Stimulated activated CD8-positive, alpha-beta memory T cell treated with anti-CD3 and anti-CD28 coated beads, Interleukin-15, amount 100 ng/mL, for 24 hours (primary cell): ENCODE results near the gene HRC.
"Not testable (repeated sequence)": the region's sequence is repeated elsewhere in the genome, so short reads cannot be mapped to it uniquely, and the experiment has no call there.

ENCODE experiments used
- DNase-seq: peaks from one replicate; pipeline ENCODE4 v3.0.0-alpha.2; 2020; ENCODE audit warnings: low read depth

The HRC gene

DNA sequence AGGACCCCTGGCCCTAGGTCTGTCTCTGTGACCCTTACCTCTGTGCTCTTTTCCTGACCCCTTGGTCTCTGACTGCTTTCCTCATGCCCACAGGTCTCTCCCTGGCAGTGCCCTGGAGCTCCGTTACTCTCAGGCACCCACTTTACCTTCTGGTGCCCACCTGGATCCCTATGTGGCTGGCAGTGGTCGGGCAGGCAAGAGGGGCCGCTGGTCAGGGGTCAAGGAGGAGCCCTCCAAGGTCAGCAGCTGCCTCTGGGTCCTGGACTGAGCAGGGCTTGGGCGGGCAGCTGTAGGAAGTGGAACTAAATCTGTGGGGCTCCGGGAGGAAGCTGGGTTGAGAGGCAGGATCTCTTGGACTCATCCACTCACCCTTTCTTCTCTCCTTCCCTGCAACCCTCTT, 19.5 kb downstream of the HRC start:
- no peak for DNase-seq

DNA sequence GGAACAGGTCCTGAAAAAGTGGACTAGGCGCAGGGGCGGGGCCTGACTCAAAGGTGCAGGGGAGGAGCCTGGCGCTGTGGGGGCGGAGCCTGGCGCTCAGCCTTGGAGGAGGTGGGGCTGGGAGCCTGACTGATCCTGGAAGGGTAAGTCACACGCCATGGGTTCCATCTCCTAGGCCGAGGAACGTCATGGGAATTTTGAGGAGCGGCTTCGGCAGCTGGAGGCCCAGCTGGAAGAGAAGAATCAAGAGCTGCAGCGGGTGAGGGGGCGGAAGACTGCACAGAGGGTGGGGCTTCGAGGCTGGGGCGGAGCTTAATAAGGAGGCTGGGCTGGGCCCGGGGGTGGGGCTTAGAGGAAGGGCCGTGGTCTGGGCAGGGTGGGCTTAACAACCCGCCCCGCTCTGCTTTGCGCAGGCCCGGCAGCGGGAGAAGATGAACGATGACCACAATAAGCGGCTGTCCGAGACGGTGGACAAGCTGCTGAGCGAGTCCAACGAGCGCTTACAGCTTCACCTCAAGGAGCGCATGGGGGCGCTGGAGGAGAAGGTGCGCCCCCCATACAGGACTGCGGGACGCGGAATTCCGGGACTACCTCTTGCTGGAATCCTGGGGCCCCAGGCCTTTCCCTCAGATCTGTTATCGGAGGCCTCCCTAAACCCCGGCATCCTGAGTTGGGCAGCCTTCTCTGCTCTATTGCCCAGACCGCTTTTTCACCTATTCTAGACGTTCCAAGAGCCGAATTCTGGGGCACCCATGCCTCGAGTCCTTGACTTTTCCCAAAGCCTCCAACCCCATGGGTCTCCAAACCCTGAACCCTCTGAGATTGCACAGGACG, 21.4 kb downstream of the HRC start:
- no peak for DNase-seq

DNA sequence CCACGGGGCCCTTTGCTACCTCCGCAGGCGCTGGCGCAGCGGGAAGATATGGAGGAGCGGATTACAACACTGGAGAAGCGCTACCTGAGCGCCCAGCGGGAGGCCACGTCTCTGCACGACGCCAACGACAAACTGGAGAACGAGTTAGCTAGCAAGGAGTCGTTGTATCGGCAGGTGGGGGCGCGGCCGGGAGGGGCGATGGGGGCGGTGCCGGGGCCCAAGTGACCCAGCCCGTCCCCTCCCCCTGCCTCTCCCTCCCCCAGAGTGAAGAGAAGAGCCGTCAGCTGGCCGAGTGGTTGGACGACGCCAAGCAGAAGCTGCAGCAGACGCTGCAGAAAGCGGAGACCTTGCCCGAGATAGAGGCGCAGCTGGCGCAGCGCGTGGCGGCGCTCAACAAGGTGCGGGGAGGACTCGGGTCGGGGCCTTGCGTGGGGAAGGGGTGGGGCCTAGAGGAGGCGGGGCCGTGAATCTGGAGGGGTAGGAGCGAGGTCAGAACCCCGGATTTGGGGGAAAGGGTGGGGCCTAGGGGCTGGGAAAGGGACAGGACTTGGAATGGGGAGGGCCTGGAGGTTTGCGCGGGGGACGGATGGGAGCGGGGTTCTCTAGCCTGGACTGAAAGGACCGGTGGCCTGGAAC, 22.1 kb downstream of the HRC start:
- DNase-seq = no peak

DNA sequence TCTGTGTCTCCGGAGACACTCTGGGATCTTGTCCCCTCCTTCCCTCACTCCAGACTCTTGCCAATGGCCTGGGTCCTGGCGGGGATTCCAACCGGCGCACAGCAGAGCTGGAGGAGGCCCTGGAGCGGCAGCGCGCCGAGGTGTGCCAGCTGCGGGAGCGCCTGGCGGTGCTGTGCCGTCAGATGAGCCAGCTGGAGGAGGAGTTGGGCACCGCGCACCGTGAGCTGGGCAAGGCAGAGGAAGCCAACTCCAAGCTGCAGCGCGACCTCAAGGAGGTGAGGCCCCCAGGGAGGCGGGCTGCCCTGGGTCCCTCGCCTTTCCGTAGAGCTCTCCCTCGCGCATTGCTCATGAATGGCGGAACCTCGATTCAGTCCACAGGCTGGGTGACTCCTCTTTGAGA, 24.9 kb downstream of the HRC start:
- no peak for DNase-seq

DNA sequence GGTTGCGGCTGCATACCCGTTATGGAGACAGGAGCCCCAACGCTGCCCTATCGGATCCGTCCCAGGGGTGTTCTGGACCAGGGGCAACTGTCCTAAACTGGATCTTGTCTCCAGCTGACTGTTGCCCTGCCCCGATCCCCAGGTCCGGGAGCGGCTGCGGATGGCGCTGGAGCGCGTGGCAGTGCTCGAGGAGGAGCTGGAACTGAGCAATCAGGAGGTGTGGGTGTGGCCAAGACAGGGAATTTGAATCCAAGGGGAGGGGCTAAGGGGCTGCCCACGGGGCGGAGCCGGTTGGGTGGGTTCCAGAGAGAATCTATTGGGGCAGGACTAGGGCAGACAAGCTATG, 26.0 kb downstream of the HRC start:
- DNase-seq = no peak

DNA sequence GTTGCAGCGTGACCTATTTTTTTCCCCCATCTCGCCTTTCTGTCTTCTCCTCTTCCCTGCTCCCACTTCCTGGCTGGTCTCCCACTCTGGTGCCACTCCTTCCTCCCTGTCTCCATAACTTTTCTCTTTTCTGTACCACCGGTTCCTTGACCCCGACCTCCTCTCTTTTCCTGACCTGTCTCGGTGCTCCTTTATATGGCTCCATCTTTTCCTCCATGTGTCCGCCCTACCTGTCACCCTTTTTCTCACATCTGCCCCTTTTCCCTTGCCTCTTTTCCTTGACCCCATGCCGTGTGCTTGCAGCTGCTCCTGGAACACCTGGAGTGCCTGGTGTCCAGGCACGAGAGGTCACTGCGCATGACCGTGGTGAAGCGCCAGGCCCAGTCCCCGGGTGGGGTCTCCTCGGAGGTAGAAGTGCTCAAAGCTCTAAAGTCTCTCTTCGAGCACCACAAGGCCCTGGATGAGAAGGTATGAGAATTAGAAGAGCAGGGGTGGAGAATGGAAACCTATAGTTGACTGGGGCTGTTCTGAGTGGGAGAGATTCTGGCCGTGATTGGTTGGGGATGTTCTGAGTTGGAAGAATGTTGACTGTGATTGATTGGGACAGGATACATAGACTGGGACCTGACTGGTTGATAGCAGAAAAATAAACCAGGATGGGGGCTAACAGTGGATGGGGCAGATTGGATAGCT, 26.5 kb downstream of the HRC start:
- DNase-seq = no peak

DNA sequence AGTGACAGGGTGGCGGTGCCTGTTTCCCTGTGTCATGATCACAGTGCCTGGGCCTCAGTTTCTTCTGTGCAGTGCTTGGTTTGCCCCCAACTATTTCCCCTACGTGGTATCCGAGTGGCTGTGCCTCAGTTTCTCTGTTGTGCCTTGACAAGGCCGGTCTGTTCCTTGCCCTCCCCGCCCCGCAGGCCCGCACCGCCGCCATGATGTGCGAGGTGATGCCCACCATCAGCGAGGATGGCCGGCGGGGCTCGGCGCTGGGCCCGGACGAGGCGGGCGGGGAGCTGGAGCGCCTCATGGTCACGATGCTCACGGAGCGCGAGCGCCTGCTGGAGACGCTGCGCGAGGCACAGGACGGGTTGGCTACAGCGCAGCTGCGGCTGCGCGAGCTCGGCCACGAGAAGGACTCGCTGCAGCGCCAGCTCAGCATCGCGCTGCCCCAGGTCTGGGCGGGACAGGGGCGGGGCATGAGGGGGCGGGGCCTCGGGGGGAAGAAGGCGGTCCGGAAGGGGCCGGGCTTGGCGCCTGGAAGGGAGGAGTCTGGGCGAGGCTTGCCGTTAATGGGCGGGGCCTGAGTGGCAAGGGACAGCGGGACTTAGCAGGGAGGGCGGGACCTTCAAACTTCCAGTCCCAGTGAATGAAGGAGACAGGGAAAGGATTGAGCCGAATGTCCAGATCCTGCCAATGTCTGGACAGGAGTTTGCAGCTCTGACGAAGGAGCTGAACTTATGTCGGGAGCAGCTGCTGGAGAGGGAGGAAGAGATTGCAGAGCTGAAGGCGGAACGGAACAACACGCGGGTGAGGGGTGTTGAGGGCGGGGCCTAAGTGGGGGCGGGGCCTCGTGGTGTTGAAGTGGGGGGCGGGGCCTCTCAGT, 27.3 kb downstream of the HRC start:
- DNase-seq = peak; percentile 83

DNA sequence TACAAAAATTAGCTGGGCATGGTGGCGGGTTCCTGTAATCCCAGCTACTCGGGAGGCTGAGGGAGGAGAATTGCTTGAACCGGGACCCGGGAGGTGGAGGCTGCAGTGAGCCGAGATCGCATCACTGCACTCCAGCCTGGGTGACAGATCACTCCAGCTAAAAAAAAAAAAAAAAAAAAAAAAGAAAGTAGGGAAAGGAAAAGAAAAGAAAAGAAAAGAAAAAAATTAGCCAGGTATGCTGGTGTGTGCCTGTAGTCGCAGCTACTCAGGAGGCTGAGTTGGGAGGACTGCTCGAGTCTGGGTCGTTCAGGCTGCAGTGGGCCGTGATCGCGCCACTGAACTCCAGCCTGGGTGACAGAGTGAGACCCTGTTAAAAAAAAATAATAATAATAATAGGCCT, 28.0 kb downstream of the HRC start:
- not testable (repeated sequence) for DNase-seq

DNA sequence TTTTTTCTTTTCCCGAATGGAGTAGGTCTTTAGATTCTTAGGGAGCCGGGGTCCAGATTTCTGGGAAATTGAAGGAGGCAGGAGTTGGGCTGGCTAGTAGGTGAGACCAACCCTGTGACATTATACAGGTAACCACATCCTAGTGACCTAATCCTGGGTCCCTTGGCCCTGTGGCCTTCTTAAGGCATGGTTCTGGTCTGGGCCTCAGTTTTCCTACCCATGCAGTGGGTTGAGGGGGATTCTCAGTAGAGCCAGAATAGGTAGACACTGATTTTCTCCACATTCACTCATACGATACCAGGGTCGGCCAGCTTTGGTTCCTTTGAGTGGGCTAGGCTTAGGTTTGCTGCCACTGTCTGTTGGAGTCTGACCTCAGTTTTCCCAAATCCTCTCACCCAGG, 28.6 kb downstream of the HRC start:
- DNase-seq = no peak

DNA sequence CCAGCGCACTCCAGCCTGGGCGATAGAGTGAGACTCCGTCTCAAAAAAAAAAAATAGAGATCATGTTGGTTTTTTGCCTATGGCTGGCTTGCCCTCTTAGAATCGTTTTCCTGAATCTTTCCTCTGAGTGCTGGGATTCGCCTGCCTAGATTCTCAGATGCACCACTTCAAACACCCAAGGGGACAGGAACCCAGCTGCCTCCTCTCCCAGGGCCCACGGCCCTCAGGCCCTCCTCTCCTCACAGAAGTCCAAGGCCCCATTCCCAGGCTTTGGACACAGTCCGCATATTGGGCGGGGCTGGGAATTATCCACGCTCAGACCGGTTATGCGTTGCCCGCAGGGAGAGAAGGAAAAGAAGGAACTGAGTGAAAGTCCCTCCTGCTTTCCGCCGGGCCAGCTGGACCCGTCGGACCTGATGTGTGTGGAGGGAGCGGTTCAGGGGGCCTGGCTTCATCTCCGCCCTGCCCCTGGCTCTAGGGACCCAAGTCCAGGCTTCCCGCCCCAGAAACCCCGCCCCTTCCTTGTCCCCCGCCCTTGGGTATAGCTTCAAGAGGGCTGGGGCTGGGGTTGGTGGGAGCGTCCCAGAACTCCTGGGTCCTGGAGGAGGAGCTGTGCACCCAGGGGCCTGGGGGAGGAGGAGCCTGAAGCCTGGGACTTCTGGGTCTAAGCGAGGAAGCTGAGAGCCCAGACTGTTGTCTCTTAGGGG, 30.0 kb downstream of the HRC start:
- no peak for DNase-seq

DNA sequence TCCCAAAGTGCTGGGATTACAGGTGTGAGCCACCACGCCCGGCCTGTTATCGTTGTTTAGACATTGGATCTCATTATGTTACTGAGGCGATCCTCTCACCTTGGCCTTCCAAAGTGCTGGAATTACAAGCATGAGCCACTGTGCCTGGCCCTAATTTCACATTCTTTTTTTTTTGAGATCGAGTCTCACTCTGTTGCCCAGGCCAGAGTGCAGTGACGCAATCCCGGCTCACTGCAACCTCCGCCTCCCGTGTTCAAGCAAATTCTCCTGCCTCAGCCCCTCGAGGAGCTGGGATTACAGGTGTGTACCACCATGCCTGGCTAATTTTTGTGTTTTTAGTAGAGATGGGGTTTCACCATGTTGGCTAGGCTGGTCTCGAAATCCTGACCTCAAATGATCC, 31.9 kb downstream of the HRC start:
- not testable (repeated sequence) for DNase-seq

DNA sequence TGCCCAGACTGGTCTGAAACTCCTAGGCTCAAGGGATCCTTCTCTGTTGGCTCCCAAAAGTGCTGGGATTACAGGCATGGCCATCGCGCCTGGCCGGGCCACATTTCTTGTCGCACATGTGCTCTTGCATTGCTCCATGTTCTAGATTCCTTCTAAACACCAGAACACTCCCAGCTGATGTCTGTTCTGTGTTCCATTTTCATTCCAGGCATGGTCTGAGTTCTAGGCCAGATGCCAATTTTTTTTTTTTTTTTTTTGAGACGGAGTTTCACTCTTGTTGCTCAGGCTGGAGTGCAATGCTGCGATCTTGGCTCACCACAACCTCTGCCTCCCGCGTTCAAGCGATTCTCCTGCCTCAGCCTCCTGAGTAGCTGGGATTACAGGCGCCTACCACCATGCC, 33.4 kb downstream of the HRC start:
- DNase-seq = not testable (repeated sequence)

DNA sequence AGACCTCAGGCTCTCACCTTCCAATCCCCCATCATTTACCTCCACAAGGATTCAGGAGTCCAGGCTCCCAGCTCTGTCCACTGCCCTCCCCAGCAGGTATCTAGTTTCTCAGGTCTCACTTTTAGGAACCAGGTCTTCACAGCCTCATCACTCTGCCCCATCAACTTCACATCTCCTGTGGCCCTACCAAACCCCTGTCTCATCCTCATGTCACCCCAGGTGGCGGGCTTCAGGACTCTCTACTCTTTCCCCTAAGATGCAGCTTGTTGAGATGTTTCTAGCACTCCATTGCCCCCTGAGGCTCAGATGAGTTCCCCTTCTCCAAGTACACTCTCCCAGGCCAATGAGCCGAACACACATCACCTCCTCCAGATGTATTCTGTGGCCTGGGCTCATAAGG, 34.3 kb downstream of the HRC start:
- no peak for DNase-seq

DNA sequence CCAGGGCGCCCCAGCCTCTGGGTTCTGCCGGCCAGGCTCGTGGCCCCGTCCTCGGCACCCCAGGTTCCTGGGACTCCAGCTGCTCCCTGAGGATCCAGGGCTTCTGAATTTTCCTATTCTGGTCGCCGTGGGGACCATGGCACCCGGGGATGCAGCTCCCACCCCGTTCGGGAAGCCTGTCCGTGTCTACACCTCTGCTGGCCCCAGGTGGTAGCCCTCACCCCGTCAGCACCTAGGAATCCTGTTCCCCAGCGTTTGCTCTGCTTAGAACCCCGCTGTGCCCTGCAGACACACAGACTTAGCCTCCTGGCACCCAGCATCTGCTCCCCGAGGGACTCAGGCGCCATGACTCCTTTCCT, 34.9 kb downstream of the HRC start:
- DNase-seq = no peak

DNA sequence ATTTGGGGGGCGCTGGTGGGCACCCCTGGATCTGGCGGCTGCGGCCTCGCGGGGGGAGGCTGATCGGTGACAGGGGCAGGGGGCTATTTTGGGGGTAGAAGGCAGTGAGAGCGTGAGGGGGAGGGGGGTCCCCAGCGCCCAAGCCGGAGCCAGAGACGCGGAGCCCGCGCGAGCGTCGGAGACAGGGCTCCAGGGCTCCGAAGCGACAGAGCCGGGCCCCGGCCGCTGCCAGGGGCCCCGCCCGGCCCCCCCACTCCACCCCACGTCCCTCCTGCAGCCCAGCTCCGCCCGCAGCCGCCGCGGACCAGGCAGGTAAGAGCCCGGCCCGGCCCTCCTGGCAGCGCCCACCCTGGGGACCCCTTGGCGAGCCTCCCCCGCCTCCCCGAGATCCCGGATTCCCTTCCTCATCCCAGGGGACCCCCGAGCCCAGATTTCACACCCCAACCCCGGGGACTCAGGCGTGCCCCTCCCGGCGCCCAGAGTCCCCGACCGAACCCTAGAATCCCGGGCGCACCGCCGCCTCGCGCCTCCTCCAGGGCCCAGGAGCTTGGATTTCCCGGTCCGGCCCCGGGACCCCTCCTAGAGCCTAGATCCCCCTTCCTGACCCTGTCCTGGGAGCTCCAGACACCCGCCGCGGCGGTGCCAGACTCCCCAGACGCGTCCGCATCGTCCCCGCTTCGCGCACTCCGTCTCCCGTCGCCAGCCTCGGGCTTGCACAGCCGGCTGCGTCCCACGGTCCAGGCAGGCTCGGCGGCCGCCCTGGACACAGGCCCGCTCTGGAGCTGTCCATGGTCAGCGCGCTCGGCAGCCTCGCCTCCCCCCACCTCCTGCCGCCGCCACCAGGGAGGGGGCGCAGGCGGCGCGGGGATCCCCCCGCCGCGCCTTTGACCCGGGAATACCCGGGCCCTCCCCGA, 35.5 kb downstream of the HRC start, which contains the start of gene PPFIA3:
TSS of gene PPFIA3 (plus strand) at position 134 of the 914 bp plus-strand sequence. CDS start 8,330 bp downstream, outside the sequence.
- DNase-seq = no peak

DNA sequence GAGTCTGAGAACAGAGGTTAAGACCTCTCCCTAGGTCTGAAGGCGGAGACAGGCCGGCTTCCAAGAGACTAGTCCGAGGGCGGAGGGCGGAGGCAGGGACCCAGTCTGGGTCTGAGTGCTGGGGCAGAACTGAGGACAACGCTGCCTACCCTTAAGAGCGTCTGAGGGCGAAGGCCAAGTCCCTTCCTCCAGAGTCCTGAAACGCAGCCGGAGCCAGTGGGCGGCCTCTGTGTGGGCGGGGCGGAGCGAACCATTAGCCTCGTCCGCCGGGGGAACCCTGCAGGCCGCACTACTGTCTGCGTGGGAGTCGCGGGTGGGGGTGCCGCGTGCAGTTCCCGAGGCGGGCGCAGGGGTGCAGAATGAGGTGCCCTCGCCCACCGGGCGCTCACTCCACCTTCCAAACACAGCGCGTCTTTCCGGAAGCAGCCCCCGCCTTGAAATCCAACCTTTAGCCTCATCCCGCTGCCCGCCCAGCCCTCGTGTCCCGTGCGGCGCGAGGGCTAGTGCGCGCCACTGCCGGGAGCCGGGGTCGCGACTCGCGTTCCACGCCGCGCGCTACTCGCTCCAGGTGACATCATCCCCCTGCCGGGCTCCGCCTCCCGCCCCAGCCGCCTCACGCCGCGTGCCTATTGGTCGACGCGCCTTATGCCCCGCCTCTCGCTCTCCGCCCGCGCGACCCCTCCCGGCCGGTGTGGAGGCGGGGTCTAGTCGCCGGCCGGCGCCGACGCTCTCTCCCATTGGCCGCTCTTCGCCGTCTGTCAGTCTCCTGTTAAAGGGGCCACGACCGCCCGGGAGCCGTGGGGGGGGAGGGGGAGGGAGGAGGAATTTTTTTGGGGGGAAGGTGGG, 36.4 kb downstream of the HRC start, which contains the start of gene C19orf73:
TSS of gene C19orf73 (minus strand) at position 579 of the 846 bp plus-strand sequence. CDS start at position 458, 121 bp downstream.
- DNase-seq = peak; percentile 84

DNA sequence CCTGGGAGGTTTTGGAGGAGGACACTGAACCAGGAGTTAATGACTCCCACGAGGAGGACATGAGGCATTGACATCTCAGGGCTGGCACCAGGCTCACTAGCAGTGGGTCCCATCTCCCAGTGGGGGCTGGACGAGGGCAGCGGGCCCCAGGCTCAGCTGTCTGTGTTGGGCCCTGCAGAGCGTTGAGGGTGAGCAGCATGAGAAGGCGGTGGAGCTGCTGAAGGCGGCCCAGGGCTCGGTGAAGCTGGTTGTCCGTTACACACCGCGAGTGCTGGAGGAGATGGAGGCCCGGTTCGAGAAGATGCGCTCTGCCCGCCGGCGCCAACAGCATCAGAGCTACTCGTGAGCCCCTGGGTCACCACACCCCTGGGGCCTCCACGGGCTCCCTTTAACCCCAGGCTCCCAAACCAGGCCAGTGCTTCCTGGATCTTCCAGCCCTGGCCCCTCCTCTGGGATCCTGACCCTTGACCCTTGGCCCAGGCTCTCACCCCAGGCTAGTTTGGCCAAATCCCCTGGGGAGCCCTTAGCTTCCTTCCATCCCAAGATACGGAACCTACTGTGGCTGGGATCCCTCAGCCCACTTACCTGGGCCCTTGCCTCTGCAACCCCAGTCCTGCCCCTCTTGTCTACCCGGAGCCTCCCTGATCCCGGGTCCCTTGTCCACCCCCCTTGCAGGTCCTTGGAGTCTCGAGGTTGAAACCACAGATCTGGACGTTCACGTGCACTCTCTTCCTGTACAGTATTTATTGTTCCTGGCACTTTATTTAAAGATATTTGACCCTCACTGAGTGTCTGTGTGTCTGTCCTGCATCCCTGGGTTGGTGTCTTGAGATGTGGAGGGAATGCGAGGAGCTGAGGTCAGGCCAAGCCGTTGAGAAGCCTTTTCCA, 37.3 kb downstream of the HRC start:
- no peak for DNase-seq

DNA sequence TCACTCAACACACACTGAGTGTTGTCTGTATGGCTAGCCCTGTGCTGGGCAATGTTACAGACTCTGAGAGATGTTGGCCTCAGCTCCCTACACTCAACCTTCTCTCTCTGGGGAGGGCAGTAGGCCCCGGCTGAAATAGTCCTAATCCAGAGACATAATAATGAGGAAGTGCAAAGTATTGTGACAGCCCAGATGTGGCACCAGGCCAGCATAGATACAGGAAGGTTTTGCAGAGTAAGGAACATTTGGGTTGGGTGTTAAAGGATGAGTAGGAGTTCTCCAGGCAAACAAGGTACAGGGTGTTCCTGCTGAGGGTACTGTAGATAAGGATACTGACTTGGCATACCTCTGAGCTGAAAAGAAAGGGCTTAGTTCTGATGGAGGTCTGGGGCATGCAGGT, 38.7 kb downstream of the HRC start:
- no peak for DNase-seq
